Cardiac septum (tissue), 1 donor: Measurements from ENCODE around the gene HYAL2. TPM values are rescaled to one million over a fixed set of nuclear protein-coding genes. Genes with fewer than 3 reads are reported as not detected.

Experiments used
- DNase-seq: peaks from one replicate; pipeline ENCODE4 v3.0.0-alpha.2; 2020; ENCODE audit warnings: low spot score
- intact Hi-C: fragments of 100-400 bp; cut with DNase I; formaldehyde crosslinking; loops from one replicate; pipeline ENCODE4 v1.14.0; 2022
- total RNA-seq: library from RNA; stranded (reverse); fragmentation: NEBNext Ultra II Directional; extraction: Animal tissue kit (Norgen Biotek cat#: 25700); gene quantifications from one replicate; pipeline ENCODE4 v1.2.1, GENCODE V29; 2021
- donor health status: DM: no; HTN: no; CAD: no.

The HYAL2 gene
- total RNA-seq, 1 donor from 2014 or later, result 42.0 TPM

- intact Hi-C loops, result loop anchor here (5.0 kb wide), 1 partner anchor 34 kb away; the partner anchor contains the start of gene HYAL1
- no peak for DNase-seq
These were observed 14.1 kb upstream of the HYAL2 start for GRCh38 chr3:50336452-50337174.

- no peak for DNase-seq
- intact Hi-C loops, result loop anchor here (5.0 kb wide), 1 partner anchor 32 kb away; the partner anchor contains the start of gene HYAL1
These were observed 12.0 kb upstream of the HYAL2 start for GRCh38 chr3:50334339-50335075.

GRCh38 chr3:50333744-50334328 lies 11.3 kb upstream of the HYAL2 start:
- no peak for DNase-seq
- intact Hi-C loops, result no loop called here

- intact Hi-C loops, result no loop called here
- no peak for DNase-seq
These were observed 8.9 kb upstream of the HYAL2 start for GRCh38 chr3:50331364-50331907.

- DNase-seq, result no peak
These were observed 7.8 kb upstream of the HYAL2 start for GRCh38 chr3:50330330-50330729.

GRCh38 chr3:50327943-50328691 lies 5.6 kb upstream of the HYAL2 start, which contains the start of gene TUSC2:
Gene TUSC2, minus strand, starts transcription at chr3:50328223. Its CDS starts 124 bp downstream, at chr3:50328099.
- peak; percentile 99 for DNase-seq
- intact Hi-C loops, result loop anchor here (5.0 kb wide), 1 partner anchor 41 kb away; no protein-coding TSS in a partner anchor

More at GRCh38 chr3:50330330-50330729, 7.8 kb upstream of the HYAL2 start:
- intact Hi-C loops, result no loop called here

GRCh38 chr3:50327129-50327528 lies 4.6 kb upstream of the HYAL2 start:
- no peak for DNase-seq

GRCh38 chr3:50326182-50326541 lies 3.6 kb upstream of the HYAL2 start:
- no peak for DNase-seq

More at GRCh38 chr3:50327129-50327528, 4.6 kb upstream of the HYAL2 start:
- intact Hi-C loops, result loop anchor here (5.0 kb wide), 1 partner anchor 40 kb away; no protein-coding TSS in a partner anchor

GRCh38 chr3:50325497-50326181 lies 3.1 kb upstream of the HYAL2 start:
- intact Hi-C loops, result loop anchor here (2.0 to 5.0 kb wide), 2 partner anchors 38 to 51 kb away; no protein-coding TSS in a partner anchor
- DNase-seq, result no peak

More at GRCh38 chr3:50326182-50326541, 3.6 kb upstream of the HYAL2 start:
- intact Hi-C loops, result loop anchor here (5.0 kb wide), 1 partner anchor 39 kb away; no protein-coding TSS in a partner anchor

GRCh38 chr3:50325113-50325480 lies 2.6 kb upstream of the HYAL2 start:
- intact Hi-C loops, result loop anchor here (2.0 to 5.0 kb wide), 2 partner anchors 38 to 50 kb away; no protein-coding TSS in a partner anchor

GRCh38 chr3:50324351-50325112 lies 2.0 kb upstream of the HYAL2 start:
- no peak for DNase-seq
- intact Hi-C loops, result loop anchor here (2.0 to 5.0 kb wide), 4 partner anchors 37 to 132 kb away; partner anchors contain the start of genes GNAI2 and GNAT1

More at GRCh38 chr3:50325113-50325480, 2.6 kb upstream of the HYAL2 start:
- no peak for DNase-seq

GRCh38 chr3:50323614-50324199 lies 1.2 kb upstream of the HYAL2 start:
- intact Hi-C loops, result loop anchor here (1.0 to 5.0 kb wide), 4 partner anchors 23 to 131 kb away; partner anchors contain the start of genes GNAI2 and GNAT1
- peak; percentile 89 for DNase-seq

- intact Hi-C loops, result loop anchor here (1.0 to 5.0 kb wide), 3 partner anchors 23 to 131 kb away; partner anchors contain the start of genes GNAI2 and GNAT1
- no peak for DNase-seq
These were observed 601 bp upstream of the HYAL2 start for GRCh38 chr3:50323092-50323600.

GRCh38 chr3:50322115-50322385 lies 495 bp downstream of the HYAL2 start:
- intact Hi-C loops, result loop anchor here (5.0 kb wide), 2 partner anchors 85 to 130 kb away; partner anchors contain the start of genes GNAI2 and GNAT1
- no peak for DNase-seq

GRCh38 chr3:50321336-50322114 lies 1.0 kb downstream of the HYAL2 start:
- intact Hi-C loops, result loop anchor here (5.0 kb wide), 2 partner anchors 84 to 129 kb away; partner anchors contain the start of genes GNAI2 and GNAT1
- peak; percentile 94 for DNase-seq

- intact Hi-C loops, result loop anchor here (5.0 kb wide), 2 partner anchors 84 to 129 kb away; partner anchors contain the start of genes GNAI2 and GNAT1
These were observed 1.7 kb downstream of the HYAL2 start for GRCh38 chr3:50320853-50321335.

More at GRCh38 chr3:50320853-50321335, 1.7 kb downstream of the HYAL2 start:
- DNase-seq, result peak; percentile 91
